D341Med (cell line): Measurements from ENCODE around the gene ABI3BP.
"Not testable (repeated sequence)": the region's sequence is repeated elsewhere in the genome, so short reads cannot be mapped to it uniquely, and the experiment has no call there.

Experiments
- DNase-seq: peaks from one replicate; pipeline ENCODE4 v3.0.0; 2012; ENCODE audit warnings: low spot score

Gene ABI3BP

GRCh38 chr3:100946096-100946495 lies 47.1 kb downstream of the ABI3BP start:
- not testable (repeated sequence) for DNase-seq

GRCh38 chr3:100941451-100941850 lies 51.8 kb downstream of the ABI3BP start:
- DNase-seq: no peak

GRCh38 chr3:100941041-100941440 lies 52.2 kb downstream of the ABI3BP start:
- DNase-seq: no peak

- no peak for DNase-seq
Observed at GRCh38 chr3:100936931-100937330, 56.3 kb downstream of the ABI3BP start.

- no peak for DNase-seq
Observed at GRCh38 chr3:100932491-100932890, 60.7 kb downstream of the ABI3BP start.

- no peak for DNase-seq
Observed at GRCh38 chr3:100928638-100929428, 64.4 kb downstream of the ABI3BP start.

GRCh38 chr3:100927775-100928174 lies 65.4 kb downstream of the ABI3BP start:
- no peak for DNase-seq

- no peak for DNase-seq
Observed at GRCh38 chr3:100915706-100916495, 77.3 kb downstream of the ABI3BP start.

GRCh38 chr3:100913870-100914648 lies 79.2 kb downstream of the ABI3BP start:
- no peak for DNase-seq

GRCh38 chr3:100912976-100913545 lies 80.2 kb downstream of the ABI3BP start:
- no peak for DNase-seq

- no peak for DNase-seq
Observed at GRCh38 chr3:100912571-100912970, 80.7 kb downstream of the ABI3BP start.

- DNase-seq: no peak
Observed at GRCh38 chr3:100911956-100912355, 81.3 kb downstream of the ABI3BP start.

- DNase-seq: no peak
Observed at GRCh38 chr3:100910986-100911385, 82.2 kb downstream of the ABI3BP start.

GRCh38 chr3:100902572-100902971 lies 90.6 kb downstream of the ABI3BP start:
- DNase-seq: no peak

- no peak for DNase-seq
Observed at GRCh38 chr3:100900671-100901335, 92.4 kb downstream of the ABI3BP start.

- DNase-seq: no peak
Observed at GRCh38 chr3:100899440-100900091, 93.7 kb downstream of the ABI3BP start.

- DNase-seq: no peak
Observed at GRCh38 chr3:100898681-100899080, 94.5 kb downstream of the ABI3BP start.

GRCh38 chr3:100896994-100897393 lies 96.2 kb downstream of the ABI3BP start:
- no peak for DNase-seq

- peak; percentile 69 for DNase-seq
Observed at GRCh38 chr3:100893590-100893989, 99.6 kb downstream of the ABI3BP start.

GRCh38 chr3:100893108-100893507 lies 100.1 kb downstream of the ABI3BP start:
- no peak for DNase-seq

- no peak for DNase-seq
Observed at GRCh38 chr3:100891827-100892226, 101.4 kb downstream of the ABI3BP start.
